GM23338 (cell line): ENCODE results near the gene TUBA8.

Experiments
- CREB1 ChIP-seq: fragments of 250-450 bp; sonication (Bioruptor Pico); IDR thresholded peaks from 2 replicates; pipeline ENCODE4 v1.5.0; 2020; ENCODE audit warnings: low read depth, mild to moderate bottlenecking, moderate library complexity
- EZH2 ChIP-seq: fragments of 200-600 bp; sonication (generic); IDR thresholded peaks from one replicate; pipeline ENCODE4 v1.8.0; 2017; ENCODE audit warnings: antibody characterized with exemption, mild to moderate bottlenecking, low read depth; ENCODE audit not compliant: unreplicated experiment
- EZH2phosphoT487 ChIP-seq: fragments of 200-600 bp; sonication (generic); IDR thresholded peaks from one replicate; pipeline ENCODE4 v1.8.1; 2018; ENCODE audit warnings: antibody characterized with exemption; ENCODE audit not compliant: unreplicated experiment
- JUNB ChIP-seq: IDR thresholded peaks from one replicate; pipeline ENCODE4 v1.6.1; 2016; ENCODE audit warnings: antibody characterized with exemption; ENCODE audit not compliant: unreplicated experiment
- NANOG ChIP-seq: IDR thresholded peaks from 2 replicates; pipeline ENCODE4 v1.6.1; 2016; ENCODE audit warnings: antibody characterized with exemption, borderline replicate concordance
- POLR2AphosphoS5 ChIP-seq: IDR thresholded peaks from 2 replicates; pipeline ENCODE4 v1.6.1; 2016; ENCODE audit warnings: antibody characterized with exemption, low read depth
- STAT1 ChIP-seq: IDR thresholded peaks from one replicate; pipeline ENCODE4 v1.6.1; 2016; ENCODE audit warnings: antibody characterized with exemption; ENCODE audit not compliant: unreplicated experiment
- TF ChIP-seq, protein P1 (sequence below): IDR thresholded peaks from 2 replicates; pipeline ENCODE4 v1.6.1; 2016; ENCODE audit warnings: antibody characterized with exemption
- TF ChIP-seq, protein P2 (sequence below), 2 experiments: fragments of 200-600 bp in 1 of 2; sonication (generic) in 1 of 2; conservative IDR thresholded peaks; 2 replicates each; pipeline versions ENCODE4 v1.5.1 to v1.6.1; 2016 to 2017; ENCODE audit warnings: antibody characterized with exemption in 2 of 2, low read depth in 2 of 2, mild to moderate bottlenecking in 2 of 2, moderate library complexity in 1 of 2
- TF ChIP-seq, protein P3 (sequence below): IDR thresholded peaks from one replicate; pipeline ENCODE4 v1.6.1; 2018; ENCODE audit warnings: antibody characterized with exemption; ENCODE audit not compliant: unreplicated experiment
- TF ChIP-seq, protein P4 (sequence below): fragments of 250-450 bp; sonication (Bioruptor Pico); IDR thresholded peaks from 2 replicates; pipeline ENCODE4 v1.5.0; 2020; ENCODE audit warnings: mild to moderate bottlenecking, moderate library complexity

DNA sequence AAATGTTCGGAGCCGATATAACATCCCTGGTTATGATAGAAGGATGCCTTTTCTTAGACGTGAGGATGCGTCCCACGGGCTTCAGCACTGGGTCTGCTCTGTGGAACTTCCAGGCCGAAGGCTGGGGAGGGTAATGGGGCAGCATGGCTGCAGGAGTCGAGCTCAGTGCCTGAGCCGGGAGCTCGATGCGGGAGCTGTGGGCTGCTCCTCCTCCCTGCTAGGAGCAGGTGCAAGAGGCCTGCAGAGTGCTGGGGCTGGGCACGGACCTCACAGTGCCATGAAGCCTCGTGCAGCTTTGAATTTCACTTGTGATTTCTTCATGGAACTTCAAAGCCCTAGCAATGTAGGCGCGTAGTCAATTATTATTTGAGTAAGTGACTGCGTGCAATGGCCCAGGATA, 6.0 kb downstream of the TUBA8 start:
- TF ChIP-seq, protein P1, sequence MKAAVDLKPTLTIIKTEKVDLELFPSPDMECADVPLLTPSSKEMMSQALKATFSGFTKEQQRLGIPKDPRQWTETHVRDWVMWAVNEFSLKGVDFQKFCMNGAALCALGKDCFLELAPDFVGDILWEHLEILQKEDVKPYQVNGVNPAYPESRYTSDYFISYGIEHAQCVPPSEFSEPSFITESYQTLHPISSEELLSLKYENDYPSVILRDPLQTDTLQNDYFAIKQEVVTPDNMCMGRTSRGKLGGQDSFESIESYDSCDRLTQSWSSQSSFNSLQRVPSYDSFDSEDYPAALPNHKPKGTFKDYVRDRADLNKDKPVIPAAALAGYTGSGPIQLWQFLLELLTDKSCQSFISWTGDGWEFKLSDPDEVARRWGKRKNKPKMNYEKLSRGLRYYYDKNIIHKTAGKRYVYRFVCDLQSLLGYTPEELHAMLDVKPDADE: no peak
- TF ChIP-seq EZH2 (no peak), POLR2AphosphoS5 (no peak), STAT1 (no peak), EZH2phosphoT487 (no peak), JUNB (no peak), CREB1 (CRISPR knock-in tag) (no peak), NANOG (no peak)
- TF ChIP-seq, protein P2, sequence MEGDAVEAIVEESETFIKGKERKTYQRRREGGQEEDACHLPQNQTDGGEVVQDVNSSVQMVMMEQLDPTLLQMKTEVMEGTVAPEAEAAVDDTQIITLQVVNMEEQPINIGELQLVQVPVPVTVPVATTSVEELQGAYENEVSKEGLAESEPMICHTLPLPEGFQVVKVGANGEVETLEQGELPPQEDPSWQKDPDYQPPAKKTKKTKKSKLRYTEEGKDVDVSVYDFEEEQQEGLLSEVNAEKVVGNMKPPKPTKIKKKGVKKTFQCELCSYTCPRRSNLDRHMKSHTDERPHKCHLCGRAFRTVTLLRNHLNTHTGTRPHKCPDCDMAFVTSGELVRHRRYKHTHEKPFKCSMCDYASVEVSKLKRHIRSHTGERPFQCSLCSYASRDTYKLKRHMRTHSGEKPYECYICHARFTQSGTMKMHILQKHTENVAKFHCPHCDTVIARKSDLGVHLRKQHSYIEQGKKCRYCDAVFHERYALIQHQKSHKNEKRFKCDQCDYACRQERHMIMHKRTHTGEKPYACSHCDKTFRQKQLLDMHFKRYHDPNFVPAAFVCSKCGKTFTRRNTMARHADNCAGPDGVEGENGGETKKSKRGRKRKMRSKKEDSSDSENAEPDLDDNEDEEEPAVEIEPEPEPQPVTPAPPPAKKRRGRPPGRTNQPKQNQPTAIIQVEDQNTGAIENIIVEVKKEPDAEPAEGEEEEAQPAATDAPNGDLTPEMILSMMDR (conservative IDR thresholded peaks at IDR 0.05; ENCODE audit: low read depth in 2 of 2): no peak
- TF ChIP-seq, protein P3, sequence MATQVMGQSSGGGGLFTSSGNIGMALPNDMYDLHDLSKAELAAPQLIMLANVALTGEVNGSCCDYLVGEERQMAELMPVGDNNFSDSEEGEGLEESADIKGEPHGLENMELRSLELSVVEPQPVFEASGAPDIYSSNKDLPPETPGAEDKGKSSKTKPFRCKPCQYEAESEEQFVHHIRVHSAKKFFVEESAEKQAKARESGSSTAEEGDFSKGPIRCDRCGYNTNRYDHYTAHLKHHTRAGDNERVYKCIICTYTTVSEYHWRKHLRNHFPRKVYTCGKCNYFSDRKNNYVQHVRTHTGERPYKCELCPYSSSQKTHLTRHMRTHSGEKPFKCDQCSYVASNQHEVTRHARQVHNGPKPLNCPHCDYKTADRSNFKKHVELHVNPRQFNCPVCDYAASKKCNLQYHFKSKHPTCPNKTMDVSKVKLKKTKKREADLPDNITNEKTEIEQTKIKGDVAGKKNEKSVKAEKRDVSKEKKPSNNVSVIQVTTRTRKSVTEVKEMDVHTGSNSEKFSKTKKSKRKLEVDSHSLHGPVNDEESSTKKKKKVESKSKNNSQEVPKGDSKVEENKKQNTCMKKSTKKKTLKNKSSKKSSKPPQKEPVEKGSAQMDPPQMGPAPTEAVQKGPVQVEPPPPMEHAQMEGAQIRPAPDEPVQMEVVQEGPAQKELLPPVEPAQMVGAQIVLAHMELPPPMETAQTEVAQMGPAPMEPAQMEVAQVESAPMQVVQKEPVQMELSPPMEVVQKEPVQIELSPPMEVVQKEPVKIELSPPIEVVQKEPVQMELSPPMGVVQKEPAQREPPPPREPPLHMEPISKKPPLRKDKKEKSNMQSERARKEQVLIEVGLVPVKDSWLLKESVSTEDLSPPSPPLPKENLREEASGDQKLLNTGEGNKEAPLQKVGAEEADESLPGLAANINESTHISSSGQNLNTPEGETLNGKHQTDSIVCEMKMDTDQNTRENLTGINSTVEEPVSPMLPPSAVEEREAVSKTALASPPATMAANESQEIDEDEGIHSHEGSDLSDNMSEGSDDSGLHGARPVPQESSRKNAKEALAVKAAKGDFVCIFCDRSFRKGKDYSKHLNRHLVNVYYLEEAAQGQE: no peak
- TF ChIP-seq, protein P4, sequence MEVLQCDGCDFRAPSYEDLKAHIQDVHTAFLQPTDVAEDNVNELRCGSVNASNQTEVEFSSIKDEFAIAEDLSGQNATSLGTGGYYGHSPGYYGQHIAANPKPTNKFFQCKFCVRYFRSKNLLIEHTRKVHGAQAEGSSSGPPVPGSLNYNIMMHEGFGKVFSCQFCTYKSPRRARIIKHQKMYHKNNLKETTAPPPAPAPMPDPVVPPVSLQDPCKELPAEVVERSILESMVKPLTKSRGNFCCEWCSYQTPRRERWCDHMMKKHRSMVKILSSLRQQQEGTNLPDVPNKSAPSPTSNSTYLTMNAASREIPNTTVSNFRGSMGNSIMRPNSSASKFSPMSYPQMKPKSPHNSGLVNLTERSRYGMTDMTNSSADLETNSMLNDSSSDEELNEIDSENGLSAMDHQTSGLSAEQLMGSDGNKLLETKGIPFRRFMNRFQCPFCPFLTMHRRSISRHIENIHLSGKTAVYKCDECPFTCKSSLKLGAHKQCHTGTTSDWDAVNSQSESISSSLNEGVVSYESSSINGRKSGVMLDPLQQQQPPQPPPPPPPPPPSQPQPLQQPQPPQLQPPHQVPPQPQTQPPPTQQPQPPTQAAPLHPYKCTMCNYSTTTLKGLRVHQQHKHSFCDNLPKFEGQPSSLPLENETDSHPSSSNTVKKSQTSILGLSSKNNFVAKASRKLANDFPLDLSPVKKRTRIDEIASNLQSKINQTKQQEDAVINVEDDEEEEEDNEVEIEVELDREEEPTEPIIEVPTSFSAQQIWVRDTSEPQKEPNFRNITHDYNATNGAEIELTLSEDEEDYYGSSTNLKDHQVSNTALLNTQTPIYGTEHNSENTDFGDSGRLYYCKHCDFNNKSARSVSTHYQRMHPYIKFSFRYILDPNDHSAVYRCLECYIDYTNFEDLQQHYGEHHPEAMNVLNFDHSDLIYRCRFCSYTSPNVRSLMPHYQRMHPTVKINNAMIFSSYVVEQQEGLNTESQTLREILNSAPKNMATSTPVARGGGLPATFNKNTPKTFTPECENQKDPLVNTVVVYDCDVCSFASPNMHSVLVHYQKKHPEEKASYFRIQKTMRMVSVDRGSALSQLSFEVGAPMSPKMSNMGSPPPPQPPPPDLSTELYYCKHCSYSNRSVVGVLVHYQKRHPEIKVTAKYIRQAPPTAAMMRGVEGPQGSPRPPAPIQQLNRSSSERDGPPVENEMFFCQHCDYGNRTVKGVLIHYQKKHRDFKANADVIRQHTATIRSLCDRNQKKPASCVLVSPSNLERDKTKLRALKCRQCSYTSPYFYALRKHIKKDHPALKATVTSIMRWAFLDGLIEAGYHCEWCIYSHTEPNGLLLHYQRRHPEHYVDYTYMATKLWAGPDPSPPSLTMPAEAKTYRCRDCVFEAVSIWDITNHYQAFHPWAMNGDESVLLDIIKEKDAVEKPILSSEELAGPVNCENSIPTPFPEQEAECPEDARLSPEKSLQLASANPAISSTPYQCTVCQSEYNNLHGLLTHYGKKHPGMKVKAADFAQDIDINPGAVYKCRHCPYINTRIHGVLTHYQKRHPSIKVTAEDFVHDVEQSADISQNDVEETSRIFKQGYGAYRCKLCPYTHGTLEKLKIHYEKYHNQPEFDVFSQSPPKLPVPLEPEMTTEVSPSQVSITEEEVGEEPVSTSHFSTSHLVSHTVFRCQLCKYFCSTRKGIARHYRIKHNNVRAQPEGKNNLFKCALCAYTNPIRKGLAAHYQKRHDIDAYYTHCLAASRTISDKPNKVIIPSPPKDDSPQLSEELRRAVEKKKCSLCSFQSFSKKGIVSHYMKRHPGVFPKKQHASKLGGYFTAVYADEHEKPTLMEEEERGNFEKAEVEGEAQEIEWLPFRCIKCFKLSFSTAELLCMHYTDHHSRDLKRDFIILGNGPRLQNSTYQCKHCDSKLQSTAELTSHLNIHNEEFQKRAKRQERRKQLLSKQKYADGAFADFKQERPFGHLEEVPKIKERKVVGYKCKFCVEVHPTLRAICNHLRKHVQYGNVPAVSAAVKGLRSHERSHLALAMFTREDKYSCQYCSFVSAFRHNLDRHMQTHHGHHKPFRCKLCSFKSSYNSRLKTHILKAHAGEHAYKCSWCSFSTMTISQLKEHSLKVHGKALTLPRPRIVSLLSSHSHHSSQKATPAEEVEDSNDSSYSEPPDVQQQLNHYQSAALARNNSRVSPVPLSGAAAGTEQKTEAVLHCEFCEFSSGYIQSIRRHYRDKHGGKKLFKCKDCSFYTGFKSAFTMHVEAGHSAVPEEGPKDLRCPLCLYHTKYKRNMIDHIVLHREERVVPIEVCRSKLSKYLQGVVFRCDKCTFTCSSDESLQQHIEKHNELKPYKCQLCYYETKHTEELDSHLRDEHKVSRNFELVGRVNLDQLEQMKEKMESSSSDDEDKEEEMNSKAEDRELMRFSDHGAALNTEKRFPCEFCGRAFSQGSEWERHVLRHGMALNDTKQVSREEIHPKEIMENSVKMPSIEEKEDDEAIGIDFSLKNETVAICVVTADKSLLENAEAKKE (CRISPR knock-in tag): no peak
